Mesodermal cell (in vitro differentiated cells): ENCODE data around the gene SPEM3.

Experiments used
- H3K27ac ChIP-seq: 2 replicates; pipeline ENCODE4 v1.7.0; 2013; ENCODE audit warnings: mild to moderate bottlenecking, low read depth, low read length, moderate library complexity; ENCODE audit not compliant: severe bottlenecking
- H3K36me3 ChIP-seq: 2 replicates; pipeline ENCODE4 v1.7.1; 2013; ENCODE audit warnings: mild to moderate bottlenecking, low read length, moderate library complexity; ENCODE audit not compliant: control insufficient read depth, insufficient read depth
- H3K4me1 ChIP-seq: one replicate; pipeline ENCODE4 v1.7.1; 2013; ENCODE audit warnings: mild to moderate bottlenecking, low read length; ENCODE audit not compliant: insufficient read depth, control insufficient read depth, poor library complexity, severe bottlenecking
- H3K4me3 ChIP-seq: 2 replicates; pipeline ENCODE4 v1.7.0; 2013; ENCODE audit warnings: low read length, control low read depth, mild to moderate bottlenecking; ENCODE audit not compliant: insufficient read depth, poor library complexity, severe bottlenecking; ENCODE audit errors: extremely low read depth
- H3K9me3 ChIP-seq: 2 replicates; pipeline ENCODE4 v1.7.1; 2013; ENCODE audit warnings: mild to moderate bottlenecking, low read length, moderate library complexity; ENCODE audit not compliant: control insufficient read depth
- WGBS, 2 experiments: methylation state at CpG; one replicate each; pipeline ENCODE4 v1.1.5; 2013; ENCODE audit warnings: missing lambda C conversion rate in 2 of 2; ENCODE audit not compliant: insufficient coverage in 2 of 2; 5-methylcytosine and 5-hydroxymethylcytosine counted together

The SPEM3 gene

DNA sequence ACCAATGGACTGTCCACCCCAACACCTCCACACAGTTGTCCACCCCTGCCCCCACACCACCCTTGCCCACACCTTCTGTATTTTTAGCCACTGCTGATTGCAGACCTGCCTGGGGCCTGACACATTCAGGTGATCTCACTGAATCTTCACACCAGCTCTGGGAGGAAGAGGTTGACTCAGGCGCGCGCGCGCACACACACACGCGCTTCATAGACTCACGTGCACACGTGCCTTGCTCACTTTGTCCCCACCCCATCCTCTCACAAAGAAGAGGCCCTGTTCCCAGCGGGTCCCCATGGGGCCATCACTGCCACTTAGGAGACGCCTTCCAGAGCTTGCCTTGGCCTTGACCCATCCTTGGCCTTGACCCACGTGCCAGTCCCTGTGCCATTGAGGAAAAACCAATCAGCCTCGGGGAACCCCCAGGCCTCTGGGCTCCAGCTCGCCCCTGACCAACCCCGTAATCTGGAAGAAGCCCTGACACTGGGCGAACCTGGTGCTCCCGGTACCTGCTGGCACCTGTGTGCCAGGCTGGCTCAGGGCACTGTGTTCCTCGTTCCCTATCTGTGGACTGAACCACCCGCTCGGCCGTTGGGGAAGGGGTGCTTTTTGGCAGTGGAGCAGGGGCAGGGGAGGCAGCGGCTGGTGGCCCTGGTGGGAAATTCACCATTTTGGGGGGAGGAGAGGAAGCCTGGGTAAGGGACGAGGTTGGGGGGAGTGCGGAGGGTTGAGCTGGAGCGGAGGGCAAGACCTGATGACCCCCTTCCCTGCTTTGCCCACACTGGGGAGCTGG, 17.8 kb upstream of the SPEM3 start:
- no peak overlapping the region for H3K4me3 ChIP-seq
- no peaks in the 10 kb centered on the region for H3K9me3 ChIP-seq
- no peak overlapping the region for H3K27ac ChIP-seq
- 92 to 96% methylated on average over 14 to 25 of the region's 25 CpGs for WGBS, 2 experiments
- H3K36me3 ChIP-seq, result peaks cover 46% of the 10 kb centered on the region
- H3K4me1 ChIP-seq, result peaks cover 4% of the 10 kb centered on the region

DNA sequence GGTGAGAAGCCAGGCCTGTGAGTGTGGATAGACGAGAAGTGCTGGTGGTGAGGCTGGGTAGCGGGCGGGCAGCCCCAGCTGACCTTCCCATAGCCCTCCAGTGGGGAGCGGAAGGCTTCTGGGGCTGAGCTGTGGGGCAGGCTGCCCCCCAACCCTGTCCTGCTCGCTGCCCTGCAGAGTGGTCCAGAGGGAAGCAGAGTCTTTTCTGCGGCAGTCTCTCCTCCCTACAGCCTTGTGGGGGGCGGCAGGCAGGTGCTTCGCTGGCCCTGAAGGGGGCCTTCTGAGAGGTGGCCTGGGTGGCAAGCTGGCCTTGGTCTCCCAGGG, 17.3 kb upstream of the SPEM3 start:
- no peak overlapping the region for H3K4me3 ChIP-seq
- no peaks in the 10 kb centered on the region for H3K9me3 ChIP-seq
- H3K27ac ChIP-seq, result no peak overlapping the region
- H3K4me1 ChIP-seq, result peaks cover 4% of the 10 kb centered on the region
- WGBS, 2 experiments, result 91 to 96% methylated on average over 6 to 8 of the region's 8 CpGs
- H3K36me3 ChIP-seq, result peaks cover 47% of the 10 kb centered on the region

DNA sequence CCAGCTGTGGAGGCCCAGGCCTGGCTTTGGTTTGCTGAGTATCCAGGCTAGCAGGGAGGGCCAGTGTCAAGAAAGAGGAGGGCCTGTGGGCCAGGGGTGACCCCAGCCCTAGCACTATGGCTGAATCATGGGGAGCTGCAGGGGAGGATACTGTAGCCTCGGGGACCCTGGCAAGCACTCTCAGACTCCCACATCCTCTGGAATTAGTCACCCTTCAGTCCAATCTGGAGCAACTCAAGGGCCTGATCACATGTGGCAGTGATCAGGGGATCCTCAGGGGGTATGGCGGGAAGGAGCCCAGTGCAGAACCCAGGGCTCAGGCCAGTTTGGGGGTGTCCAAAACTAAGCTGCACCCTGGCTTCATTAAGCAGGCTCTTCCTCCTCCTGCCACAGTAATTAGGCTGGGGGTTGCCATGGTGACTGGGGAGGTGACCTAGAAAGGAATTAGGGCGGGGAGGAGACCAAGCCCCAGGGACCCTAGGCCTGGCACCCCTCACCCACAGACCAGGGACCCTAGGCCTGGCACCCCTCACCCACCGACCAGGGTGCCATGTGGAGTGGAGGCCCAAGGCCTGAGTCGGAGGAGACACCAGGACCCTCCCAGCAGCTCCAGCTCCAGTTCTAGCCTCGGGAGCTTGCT, 15.2 kb upstream of the SPEM3 start:
- H3K4me3 ChIP-seq, result no peak overlapping the region
- no peaks in the 10 kb centered on the region for H3K9me3 ChIP-seq
- WGBS, 2 experiments, result 90 to 100% methylated on average over 1 to 4 of the region's 6 CpGs
- H3K36me3 ChIP-seq, result peaks cover 46% of the 10 kb centered on the region
- no peak overlapping the region for H3K27ac ChIP-seq
- H3K4me1 ChIP-seq, result peaks cover 4% of the 10 kb centered on the region

DNA sequence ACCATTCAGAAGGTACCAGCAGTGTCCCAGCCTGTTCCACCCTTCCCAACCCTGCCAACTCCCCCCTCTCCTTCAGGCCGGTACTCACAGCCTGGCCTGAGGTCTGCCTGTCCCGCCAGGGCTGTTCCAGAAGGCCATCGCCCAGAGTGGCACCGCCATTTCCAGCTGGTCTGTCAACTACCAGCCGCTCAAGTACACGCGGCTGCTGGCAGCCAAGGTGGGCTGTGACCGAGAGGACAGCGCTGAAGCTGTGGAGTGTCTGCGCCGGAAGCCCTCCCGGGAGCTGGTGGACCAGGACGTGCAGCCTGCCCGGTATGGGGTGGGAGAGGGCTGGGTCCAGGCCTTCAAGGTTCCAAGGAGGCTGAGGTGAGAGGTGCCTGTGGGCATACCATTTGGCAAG, 13.8 kb upstream of the SPEM3 start:
- Histone ChIP-seq H3K36me3 (peaks cover 33% of the 10 kb centered on the region), H3K4me3 (no peak overlapping the region), H3K4me1 (peaks cover 8% of the 10 kb centered on the region), H3K9me3 (no peaks in the 10 kb centered on the region), H3K27ac (no peak overlapping the region)
- WGBS, 2 experiments, result 89 to 92% methylated on average over 14 of the region's 14 CpGs

DNA sequence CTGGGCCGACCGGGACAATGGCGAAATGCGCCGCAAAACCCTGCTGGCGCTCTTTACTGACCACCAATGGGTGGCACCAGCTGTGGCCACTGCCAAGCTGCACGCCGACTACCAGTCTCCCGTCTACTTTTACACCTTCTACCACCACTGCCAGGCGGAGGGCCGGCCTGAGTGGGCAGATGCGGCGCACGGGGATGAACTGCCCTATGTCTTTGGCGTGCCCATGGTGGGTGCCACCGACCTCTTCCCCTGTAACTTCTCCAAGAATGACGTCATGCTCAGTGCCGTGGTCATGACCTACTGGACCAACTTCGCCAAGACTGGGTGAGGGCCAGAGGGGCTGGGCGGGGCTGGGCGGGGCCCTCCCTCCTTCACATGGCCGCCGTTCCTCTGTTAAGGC, 12.9 kb upstream of the SPEM3 start:
- 95 to 96% methylated on average over 16 to 22 of the region's 23 CpGs for WGBS, 2 experiments
- Histone ChIP-seq H3K9me3 (no peaks in the 10 kb centered on the region), H3K27ac (no peak overlapping the region), H3K4me3 (no peak overlapping the region), H3K36me3 (peaks cover 26% of the 10 kb centered on the region), H3K4me1 (peaks cover 9% of the 10 kb centered on the region)

DNA sequence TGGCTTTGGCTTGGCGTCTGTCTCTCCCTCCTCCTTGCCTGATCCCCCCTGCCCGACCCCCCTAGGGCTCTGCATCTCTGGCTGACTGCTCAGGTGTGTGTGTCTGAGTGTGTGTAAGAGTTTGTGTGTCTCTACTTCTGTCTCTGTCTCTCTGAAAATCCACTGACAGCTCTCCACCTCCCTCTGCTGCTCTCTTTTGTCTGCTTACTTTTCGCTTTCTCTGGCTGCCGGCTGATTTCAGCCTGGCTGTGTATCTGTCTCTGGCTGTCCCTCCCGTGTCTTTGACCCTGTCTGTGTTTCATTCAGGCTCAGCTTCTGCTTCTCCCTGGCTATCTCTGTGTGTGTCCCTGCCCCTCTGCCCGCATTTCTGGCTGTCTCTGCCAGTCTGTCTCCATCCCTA, 12.3 kb upstream of the SPEM3 start:
- 85 to 89% methylated on average over 4 of the region's 6 CpGs for WGBS, 2 experiments
- Histone ChIP-seq H3K27ac (no peak overlapping the region), H3K9me3 (no peaks in the 10 kb centered on the region), H3K4me1 (peaks cover 9% of the 10 kb centered on the region), H3K4me3 (no peak overlapping the region), H3K36me3 (peaks cover 22% of the 10 kb centered on the region)

DNA sequence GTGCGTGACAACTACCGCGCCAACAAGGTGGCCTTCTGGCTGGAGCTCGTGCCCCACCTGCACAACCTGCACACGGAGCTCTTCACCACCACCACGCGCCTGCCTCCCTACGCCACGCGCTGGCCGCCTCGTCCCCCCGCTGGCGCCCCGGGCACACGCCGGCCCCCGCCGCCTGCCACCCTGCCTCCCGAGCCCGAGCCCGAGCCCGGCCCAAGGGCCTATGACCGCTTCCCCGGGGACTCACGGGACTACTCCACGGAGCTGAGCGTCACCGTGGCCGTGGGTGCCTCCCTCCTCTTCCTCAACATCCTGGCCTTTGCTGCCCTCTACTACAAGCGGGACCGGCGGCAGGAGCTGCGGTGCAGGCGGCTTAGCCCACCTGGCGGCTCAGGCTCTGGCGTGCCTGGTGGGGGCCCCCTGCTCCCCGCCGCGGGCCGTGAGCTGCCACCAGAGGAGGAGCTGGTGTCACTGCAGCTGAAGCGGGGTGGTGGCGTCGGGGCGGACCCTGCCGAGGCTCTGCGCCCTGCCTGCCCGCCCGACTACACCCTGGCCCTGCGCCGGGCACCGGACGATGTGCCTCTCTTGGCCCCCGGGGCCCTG, 11.5 kb upstream of the SPEM3 start:
- no peak overlapping the region for H3K4me3 ChIP-seq
- H3K27ac ChIP-seq, result no peak overlapping the region
- peaks cover 18% of the 10 kb centered on the region for H3K36me3 ChIP-seq
- 92 to 96% methylated on average over 35 to 39 of the region's 54 CpGs for WGBS, 2 experiments
- H3K9me3 ChIP-seq, result no peaks in the 10 kb centered on the region
- peaks cover 9% of the 10 kb centered on the region for H3K4me1 ChIP-seq

DNA sequence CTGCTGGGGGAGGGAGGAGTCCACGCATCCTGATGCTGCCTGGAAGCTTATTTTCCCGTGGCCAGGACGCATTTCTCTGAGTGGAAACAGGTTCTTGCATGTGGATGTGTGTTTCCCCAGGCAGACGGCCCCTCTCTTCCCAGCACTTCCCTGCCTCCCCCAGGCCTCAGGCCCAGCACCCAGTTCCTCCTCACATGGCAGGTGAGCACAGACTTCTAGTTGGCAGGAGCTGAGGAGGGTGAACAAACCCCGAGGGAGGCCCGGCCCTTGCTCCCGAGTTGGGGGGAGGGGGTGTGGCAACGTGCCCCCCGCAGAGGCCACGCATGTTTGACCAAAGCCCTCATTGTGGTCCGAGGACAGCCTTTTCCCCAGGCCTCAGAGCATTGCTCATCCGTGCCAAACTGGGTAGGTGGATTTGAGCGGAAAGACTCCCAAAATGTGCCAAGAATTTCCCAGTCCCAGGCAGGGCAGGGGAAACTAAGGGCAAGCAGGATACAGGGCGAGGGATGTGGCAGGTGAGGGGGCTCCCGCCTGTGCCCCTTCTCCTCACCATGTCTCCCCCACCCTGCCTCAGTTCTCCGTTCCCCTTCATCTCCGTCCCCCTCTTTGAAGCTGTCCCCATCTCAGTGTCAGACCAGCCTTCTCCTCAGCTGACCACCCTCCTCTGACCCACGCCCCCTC, 10.0 kb upstream of the SPEM3 start:
- peaks cover 5% of the 10 kb centered on the region for H3K4me1 ChIP-seq
- H3K4me3 ChIP-seq, result no peak overlapping the region
- WGBS, 2 experiments, result 61 to 73% methylated on average over 9 of the region's 18 CpGs
- H3K27ac ChIP-seq, result peak overlapping the region; percentile 23
- H3K9me3 ChIP-seq, result no peaks in the 10 kb centered on the region
- peaks cover 18% of the 10 kb centered on the region for H3K36me3 ChIP-seq

DNA sequence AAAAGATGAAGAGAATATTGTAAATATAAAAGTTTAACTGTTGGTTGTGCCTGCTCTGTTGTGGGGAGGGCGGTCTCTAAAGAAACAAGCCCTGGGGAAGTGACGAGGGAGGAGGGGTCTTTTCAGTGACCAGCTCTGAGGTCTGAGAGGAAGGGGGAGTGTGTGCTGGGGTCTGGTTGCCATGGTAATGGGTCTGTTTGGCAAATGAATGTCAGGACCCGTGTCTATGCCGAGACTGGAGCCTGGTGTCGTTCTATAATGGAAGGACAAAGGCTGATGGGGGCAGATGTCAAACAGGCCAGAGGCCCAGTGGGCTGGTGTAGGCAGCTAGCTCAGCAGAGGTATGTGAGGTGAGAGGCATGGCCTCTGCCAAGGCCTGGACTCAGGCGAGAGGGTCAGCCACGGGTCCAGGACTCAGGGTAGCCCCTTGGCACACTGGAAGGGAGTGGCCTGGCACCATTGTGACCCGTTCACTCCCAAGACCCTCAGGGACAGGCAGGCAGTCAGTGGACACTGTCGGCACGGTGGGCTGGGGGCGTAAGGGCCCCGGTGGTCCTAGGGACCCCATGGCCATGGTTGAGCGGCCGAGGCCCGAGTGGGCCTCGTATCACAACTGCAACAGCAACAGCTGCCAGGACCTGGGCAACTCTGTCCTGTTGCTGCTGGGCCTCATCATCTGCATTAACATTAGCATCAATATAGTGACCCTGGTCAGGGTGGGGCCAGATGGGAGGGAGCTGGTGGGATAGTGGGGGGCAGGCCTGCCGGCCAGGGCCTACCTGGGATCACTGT, 8.6 kb upstream of the SPEM3 start, which contains the start of gene SPEM1:
Gene SPEM1, plus strand, starts transcription at position 506 of the 792 bp plus-strand sequence. Its CDS starts 61 bp downstream, at position 567.
- H3K9me3 ChIP-seq, result no peaks in the 10 kb centered on the region
- 76 to 89% methylated on average over 11 to 16 of the region's 17 CpGs for WGBS, 2 experiments
- H3K27ac ChIP-seq, result peak within 1 kb of the TSS; percentile 87
- no peak within 1 kb of the TSS for H3K4me3 ChIP-seq
- peaks cover 5% of the 10 kb centered on the region for H3K4me1 ChIP-seq
- H3K36me3 ChIP-seq, result peaks cover 9% of the 10 kb centered on the region

DNA sequence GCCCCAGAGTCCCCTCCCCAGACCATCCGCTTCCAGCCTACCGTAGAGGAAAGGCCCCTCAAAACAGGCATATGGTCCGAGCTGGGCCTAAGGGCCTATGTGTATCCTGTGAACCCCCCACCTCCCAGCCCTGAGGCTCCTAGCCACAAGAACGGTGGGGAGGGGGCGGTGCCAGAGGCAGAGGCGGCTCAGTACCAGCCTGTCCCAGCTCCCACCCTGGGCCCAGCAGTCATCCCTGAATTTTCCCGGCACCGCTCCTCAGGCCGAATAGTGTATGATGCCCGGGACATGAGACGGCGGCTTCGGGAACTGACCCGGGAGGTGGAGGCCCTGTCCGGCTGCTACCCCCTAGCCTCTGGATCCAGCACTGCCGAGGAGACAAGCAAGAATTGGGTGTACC, 7.5 kb upstream of the SPEM3 start:
- H3K36me3 ChIP-seq, result no peaks in the 10 kb centered on the region
- no peaks in the 10 kb centered on the region for H3K9me3 ChIP-seq
- no peak overlapping the region for H3K27ac ChIP-seq
- H3K4me3 ChIP-seq, result no peak overlapping the region
- H3K4me1 ChIP-seq, result peaks cover 5% of the 10 kb centered on the region
- WGBS, 2 experiments, result 92 to 94% methylated on average over 13 to 15 of the region's 16 CpGs
